ENCODE measurements around the gene RSPH9.

Gene RSPH9

DNA sequence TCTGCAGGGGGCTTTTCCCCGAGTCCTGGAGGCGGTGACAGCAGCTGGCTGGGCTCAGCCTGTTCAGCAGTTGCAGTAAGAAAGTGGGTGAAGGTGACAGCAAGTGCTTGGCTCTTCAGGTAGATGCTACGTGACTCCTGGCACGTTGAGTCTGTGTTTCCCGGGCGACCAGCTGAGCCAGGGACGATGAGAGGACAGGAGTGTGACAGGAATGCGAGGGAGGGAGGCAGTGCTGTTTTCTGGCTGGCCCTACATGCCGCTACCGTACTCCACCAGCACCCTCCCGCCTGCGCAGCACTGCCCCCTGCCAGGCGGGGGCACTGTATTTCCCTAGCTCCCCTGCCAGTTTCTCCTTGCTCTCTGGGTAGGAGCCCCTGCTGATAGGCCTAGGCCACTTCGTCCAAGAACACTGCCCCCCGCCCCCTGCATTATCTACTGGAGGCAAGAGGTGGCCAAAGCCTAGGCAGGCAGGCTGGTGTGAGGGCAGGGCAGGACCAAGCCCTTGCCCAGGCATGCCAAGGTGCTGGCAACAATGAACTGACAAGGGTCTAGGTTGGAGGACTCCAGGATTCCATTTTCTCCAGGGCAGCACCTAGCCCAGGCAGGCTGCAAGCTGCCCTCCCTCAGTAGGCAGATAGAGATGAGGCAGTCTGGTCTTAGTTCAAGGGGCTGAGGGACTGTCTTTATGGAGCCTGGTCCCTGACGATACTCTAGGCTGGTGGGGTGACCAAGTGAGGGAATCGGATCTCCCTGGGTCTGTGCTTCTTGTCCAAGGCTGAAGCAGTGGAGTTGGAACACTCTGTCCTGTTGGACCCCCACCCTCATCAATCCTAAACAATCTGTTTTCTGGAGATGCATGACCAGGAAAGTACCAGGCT, 23.6 kb downstream of the RSPH9 start:
- peak; percentile 28 for DNase-seq (ENCODE audit: low spot score)

DNA sequence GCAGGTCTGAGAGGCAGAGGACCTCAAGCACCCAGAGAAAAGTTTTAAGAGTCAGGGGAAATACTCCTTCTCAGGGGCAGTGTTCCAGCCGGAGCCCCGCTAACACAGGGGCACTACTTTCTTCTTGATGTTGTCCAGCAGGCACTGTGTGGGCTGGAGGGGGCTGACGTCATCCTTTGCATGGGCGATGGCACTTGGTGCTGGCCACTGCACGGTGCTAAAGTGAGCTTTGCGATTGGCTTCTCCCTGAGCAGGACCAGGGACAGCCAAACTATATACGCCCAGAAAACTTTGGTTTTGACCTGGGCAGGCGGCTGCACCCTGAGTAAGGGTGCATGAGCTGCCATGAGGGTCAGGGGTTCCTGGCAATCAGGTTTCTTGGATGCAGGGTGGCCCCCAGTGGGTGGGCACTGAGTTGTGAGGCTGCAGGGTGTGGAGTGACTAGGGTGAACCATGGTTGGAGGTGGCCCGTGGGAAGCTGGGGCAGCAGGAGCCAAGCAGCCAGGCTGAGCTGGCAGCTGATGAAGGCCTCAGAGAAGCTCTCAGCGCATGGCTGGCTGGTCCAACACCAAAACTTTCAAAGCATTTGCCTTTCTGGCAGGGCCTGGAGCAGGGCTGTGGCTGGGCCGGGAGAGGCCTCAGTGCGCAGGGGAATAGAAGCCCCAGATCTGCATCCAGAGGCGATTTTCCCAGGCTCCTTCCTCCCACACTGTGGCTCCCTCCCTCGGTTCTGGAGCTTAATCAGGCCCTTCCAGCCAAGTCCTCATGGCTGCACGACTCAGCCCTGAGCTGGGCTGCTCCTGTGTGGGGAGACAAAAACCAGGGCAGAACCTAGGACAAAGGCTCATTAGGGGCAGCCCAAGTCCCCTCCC, 24.4 kb downstream of the RSPH9 start:
- DNase-seq (ENCODE audit: low spot score), result no peak

DNA sequence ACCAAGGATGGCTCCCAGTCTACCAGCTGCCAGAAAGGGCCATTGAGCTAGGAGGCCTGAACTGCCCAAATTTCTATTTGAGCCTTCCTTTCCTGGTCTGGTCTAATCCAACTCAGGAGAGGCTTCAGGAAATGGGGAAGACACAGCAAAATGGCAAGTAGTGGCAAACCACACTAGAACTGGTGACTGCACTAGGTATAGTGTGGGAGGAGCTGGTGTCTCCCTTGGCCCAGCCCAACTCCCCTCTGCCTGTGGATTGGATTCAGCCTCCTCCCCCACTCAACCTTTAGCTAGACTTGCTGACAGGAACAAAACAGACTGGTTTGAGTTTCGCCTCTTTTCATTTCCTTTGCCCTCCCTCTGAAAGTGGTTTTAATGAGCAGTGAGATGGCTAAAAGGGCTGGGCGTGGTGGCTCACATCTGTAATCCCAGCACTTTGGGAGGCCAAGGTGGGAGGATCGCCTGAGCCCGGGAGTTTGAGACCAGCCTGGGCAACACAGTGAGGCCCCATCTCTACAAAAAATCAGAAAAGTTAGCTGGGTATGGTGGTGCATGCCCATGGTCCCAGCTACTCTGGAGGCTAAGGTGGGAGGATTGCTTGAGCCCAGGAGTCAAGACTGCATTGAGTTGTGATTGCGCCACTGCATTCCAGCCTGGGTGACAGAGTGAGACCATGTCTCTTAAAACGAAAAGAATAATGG, 25.2 kb downstream of the RSPH9 start:
- no peak for DNase-seq (ENCODE audit: low spot score)

DNA sequence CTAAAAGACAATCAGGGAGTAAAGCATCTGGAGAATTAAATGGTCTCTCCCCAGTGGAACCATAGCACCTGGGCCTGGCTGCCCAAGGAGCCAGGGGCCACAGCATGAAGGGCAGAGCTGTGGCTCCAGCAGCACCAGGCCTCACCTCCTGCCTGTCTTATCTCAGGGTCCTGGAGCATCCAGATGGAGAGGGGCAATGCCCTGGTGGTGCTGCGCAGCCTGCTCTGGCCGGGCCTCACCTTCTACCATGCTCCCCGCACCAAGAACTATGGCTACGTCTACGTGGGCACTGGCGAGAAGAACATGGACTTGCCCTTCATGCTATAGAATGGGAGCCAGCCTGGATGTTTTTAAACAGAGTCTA, 25.8 kb downstream of the RSPH9 start:
- DNase-seq (ENCODE audit: low spot score), result no peak

DNA sequence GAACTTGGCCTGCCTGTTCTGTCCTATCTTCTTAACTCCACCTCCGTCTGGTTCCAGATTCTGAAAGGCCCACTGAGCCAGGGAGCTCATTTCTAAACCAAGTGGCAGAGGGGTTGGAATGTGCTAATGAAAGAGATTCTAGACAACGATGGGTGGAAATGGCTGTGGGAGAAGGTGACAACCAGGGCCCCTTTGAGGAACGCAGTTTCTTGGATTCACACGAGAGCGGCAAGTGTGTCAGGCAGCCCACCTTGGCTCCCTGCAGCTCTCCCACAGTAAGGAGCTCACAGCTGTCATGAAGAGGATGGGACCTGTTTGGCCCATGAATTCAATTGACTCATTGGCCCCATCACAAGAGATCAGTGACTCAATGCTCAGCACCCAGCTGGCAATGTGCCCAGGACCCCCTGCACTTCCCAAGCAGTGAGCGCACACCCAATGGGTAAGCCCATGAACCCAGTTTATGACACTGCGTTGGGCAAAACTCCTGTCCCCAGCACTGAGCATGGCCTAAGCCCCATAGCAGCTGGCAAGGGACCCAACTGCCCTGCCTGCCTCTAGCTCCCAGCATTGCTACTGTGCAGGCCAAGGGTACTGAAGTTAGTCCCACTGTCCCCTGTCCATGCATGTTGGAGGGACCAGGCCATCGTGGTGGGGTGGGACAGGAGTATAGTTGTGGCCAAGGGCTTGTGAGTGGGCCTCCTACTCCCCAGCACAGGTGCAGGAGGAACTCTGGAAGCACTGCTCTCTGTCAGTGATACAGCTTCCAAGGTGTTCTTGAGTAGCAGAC, 26.4 kb downstream of the RSPH9 start:
- DNase-seq (ENCODE audit: low spot score), result no peak

DNA sequence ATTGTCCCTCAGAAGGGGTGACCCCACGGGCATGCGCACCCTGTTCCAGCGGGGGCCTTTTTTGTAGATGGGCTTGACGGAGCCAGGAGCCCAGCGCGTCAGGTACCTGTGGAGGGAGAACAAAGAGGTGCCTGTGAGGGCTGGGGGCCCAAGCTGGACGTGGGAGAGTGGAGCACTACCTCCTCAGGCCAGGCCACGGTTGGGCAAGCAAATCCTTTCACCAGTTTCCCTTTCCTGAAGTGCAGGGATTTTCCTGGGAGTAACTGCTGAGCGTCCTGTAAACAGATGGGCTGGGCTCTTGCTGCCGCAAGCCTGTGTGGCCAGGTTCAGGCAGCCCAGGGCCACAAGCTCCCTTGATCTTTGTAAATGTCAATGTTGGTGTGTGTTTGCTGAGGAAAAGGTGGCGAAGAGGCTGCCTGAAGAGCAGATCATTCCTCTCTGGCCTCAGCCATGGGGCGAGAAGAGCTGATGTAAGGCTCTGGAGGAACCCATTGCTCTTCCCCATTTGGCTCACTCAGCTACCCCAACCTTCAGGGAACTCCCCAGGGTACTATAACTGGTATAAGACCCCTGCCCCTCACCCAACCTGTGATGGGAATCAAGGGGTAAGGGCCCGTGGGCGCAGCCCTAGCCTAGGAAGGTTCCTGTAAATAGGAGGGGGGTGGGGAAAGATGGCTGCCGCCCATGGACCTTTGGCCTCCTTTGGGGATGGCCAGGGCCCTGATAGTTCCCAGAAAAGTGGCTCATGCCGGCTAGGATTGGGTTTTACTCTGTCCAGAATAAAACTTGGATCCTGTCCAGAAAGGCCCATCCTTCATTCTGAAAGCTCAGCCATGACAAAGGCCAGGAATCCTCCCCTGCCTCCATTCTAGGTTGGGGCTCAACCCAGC, 27.2 kb downstream of the RSPH9 start:
- no peak for DNase-seq (ENCODE audit: low spot score)

DNA sequence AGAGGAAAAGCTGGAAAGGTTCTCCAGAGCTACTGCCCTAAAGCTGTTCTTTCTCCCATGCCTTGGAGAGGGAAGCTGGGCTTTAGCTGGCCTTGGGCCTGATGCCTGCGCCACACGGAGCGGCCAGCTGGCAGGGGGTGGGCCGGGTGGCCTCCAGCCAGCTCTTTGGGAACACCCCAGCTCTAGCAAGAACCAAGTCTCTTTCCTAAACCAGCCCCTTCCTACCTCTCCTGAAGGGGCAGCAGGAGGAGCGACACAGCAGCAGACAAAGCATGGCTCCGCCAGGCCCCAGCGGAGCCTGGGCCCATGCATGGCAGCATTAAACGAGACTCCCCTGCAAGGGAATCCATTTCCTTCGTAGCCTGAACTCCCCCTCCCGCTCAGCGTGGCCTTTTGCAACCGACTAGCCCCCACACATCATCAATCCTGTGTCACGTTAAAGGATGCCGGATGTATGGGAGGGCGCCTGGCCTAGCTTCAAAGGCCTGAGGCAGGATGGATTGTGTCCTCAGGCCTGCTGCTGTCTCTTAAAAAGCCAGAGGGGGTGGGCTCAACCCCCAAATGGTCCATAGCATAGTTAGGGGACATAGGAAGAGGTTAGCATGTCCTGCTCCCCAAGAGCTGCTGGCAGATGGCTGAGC, 28.7 kb downstream of the RSPH9 start:
- no peak for DNase-seq (ENCODE audit: low spot score)

DNA sequence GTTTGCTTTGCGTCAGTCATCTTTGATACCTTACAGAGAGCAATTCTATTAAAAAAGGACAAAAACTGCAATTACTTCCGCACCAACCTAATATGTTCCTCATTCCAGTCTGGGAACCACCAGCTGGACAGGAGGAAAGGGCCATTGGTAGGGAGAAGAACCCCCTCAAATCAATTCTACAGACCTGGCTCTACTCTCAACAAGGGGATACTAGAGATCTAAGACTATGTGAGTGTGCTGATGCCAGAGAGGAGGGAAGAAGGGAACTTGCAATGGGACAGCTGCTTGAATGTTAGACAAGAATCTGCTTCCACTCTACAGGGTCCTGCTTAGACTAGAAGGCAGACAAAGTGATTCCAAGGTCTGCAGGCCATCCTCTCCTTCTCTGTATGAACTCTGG, 29.5 kb downstream of the RSPH9 start:
- no peak for DNase-seq (ENCODE audit: low spot score)

DNA sequence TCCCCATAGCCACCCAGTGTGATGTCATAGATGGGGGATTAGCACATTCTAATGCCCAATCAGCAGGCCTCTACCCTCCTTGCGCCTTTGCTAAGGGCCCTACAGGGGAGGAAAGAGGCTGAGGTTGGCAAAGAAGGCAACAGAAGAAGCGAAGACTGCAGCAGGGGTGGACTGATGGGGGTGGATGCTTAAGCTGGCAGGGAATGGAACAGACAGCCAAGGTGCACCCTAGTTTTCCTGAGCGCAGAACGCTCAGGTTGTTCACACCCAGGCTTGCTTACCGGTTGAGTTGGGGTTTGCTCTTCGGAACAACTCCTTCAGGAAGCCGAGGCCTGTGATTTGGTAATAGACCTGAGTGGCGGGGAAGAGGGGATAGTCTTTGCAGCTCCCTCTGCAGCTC, 30.1 kb downstream of the RSPH9 start:
- no peak for DNase-seq (ENCODE audit: low spot score)

DNA sequence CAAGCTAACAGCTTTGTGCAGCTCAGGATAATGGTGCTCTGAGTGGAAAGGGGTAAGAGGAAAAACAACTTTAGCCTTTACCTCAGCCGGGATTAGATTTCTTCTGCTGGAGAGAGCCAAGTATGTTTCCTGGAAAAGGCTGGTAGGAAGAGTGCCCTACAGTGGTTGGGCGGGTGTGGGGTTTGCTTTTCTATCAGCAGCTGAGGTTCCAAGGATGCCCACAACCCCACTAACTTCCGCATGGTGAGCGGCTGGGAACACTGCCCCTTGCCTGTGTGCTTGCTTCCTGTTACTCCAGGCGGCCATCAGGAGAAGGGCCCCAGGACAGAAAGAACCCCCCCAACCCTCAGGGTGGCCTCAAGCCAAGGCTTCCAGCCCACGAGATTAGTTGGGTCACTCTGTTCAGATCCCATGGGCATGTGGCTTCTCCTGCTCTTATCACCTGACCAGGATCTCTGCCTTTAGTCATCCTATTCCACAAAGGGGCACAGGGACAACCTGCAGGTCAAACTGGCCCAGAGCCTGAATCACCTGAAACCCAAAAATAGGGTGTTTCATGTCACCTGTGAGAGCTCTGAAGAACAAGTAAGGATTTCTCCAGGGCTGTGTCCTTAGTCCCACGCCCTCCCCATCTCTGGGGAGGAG, 32.2 kb downstream of the RSPH9 start:
- DNase-seq (ENCODE audit: low spot score), result no peak

DNA sequence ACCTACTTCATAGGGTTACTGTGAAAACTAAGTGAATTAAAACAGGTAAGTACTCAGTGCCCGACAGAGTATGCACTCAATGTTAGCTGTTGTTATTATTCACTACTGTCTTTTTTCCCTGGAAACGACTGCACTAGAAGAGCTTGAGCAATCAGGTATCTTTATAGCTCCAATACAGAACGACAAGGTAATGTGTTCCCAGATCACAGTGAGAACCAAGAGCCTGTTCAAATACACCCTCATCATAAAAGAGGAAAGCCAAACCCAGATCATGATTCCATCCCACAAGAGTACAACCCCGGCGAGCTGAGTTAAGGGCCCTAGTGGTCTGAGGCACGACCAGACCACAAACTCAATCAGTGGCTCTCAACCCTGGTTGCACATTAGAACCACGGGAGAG, 32.9 kb downstream of the RSPH9 start:
- DNase-seq (ENCODE audit: low spot score), result no peak

DNA sequence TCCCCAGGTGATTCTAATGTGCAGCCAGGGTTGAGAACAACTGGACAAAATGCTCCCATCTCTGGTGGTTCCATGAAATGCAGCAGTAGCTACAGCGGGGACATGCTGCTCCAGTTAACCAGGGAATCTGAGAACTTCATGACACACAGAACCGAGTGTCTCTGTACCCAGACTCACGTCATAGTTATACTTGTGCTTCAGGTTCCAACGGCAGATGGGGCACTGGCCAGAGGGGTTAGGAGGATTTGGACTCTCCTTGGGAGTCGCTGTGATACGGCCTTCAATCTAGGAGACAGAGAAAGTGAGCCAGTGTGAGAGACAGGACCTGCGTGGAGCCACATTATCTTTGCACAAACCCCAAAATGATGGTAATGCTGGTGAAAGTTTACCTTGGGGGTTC, 33.5 kb downstream of the RSPH9 start:
- no peak for DNase-seq (ENCODE audit: low spot score)

DNA sequence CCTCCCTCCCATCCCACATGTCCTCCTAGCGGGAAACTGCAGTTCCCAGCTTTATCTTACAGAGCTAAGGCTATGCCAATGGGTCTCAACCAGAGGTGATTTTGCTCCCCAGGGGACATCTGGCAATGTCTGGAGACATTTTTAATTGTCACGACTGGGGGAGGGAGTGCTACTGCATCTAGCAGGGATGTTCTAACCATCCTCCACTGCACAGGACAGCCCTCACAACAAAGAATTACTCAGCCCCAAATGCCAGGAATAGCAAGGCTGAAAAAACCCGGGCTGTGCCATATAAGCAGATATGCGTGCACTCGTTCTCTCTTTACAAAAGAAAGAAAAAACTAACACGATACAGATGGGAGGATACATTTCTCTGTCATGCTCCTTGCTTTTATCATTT, 34.2 kb downstream of the RSPH9 start:
- DNase-seq (ENCODE audit: low spot score), result no peak

DNA sequence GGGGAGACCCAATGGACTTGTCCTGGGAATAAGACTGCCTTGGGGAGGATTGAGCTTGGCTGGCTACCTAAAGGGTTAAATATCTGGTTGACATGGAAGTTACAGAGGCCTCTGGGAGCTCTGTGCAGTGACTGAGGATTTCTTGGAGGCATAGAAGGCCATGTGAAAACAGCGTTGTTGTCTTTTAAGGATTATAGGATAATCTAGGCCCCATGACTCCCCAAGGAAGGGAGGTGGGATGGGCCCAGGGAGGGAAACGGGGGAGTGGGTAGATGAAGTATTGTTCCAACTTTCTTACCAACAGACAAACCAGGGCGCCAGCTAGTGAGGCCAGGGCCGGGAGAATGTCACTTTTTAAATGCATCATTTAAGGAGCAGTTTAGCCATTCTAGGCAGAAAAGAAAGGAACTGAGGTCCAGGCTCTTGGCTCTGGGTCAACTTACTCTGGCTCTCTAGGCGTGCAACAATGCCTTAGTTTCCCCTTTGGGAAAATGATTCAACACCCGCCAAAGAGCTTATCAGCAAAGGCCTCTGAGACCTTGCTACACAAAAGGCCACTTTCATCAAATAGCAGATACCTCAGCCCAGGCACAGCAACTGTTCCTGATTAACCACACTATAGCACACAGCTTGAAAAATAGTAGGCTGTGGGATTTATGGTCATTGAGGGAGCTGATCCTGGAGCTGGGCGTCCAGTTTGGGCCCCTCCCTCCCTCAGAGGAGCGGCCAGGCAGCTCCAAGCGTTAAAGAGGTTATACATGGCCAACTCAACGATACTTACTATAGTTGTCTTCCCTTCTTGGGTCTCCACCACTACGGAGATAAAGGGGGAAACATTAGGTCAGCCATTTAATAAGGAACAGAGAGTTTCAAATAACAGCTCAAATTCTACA, 35.7 kb downstream of the RSPH9 start:
- DNase-seq (ENCODE audit: low spot score), result no peak

DNA sequence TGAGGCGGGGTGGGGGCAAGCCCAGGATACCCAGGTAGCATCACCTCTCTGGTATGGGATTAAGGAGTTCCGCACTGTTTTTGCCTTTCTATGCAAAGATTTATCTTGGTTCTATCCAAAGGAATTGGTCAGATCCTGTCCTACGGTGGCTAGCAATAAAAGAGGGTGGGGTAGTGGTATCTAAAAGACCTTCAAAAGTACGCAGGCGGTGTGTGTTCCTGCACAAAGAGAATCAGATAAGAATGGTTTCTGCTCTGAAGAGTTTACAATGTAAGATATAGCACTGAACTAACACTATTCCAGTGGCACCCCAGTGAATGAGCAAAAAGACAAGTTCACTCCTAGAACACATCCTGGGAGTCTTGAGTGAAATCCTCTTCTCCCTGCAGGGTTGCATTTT, 36.5 kb downstream of the RSPH9 start:
- no peak for DNase-seq (ENCODE audit: low spot score)

DNA sequence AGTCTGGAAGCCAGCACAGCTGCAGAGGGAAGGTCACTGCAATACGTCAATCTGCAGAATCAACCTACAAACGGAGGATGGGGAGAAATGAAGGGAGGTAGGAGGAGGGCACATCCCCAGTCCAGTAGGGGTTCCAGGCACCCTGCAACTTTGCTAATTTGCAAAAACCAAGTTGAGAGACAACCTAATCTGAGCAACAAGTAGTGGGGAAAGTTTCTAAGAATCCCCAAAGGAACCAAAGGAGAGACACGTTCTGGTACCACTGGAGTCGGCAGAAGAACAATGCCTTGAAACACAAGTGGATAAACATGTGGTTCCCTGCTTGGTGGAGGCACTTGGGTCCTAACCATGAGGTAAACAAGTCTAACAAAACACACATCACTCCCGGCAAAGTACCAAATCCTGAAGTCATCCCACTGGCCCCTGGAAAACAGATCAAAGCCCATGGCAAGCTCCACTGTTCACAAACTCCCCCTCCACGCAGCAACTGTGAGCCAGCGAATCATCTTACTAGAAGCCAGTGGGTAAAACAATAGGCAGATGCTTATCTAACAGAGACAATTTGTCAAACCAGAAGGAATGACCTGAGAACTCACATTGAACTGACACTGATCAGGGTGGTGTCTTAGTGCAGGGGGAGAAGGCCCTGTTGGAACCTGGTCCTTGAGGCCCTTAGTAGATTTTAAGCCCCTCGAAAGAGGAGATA, 38.0 kb downstream of the RSPH9 start:
- no peak for DNase-seq (ENCODE audit: low spot score)

DNA sequence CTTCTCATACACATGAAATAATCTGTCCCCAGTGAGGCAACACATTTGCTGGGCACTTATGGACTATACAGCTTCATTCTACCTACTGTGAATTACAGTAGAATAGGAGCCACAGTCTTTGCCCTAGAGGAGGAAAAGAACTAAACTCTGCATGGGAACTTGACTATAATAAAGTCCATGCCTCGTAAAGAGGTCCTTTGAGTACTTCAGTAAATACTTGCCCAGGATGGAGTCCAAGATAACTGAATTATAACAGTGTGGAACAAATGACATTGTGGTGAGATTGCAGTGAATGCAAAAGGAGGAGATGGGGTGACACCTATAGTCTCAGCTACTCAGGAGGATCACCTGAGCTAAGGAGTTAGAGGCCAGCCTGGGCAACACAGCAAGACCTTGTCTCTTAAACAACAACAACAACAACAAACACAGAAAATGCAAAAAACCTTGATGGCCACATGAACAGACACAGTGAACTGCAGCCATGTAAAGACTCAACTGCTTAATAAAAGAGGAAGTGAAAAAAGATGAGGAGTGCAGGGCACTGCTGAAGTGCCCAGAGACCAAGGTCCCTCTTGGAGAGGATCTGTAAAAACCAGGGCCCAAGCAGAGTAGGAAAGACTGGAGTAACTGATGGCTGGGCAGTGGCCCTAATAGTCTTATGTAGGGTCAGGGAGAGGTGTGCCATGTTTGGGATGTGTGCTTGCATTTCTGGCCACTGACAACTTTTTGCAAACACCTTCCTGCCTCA, 39.0 kb downstream of the RSPH9 start:
- no peak for DNase-seq (ENCODE audit: low spot score)

DNA sequence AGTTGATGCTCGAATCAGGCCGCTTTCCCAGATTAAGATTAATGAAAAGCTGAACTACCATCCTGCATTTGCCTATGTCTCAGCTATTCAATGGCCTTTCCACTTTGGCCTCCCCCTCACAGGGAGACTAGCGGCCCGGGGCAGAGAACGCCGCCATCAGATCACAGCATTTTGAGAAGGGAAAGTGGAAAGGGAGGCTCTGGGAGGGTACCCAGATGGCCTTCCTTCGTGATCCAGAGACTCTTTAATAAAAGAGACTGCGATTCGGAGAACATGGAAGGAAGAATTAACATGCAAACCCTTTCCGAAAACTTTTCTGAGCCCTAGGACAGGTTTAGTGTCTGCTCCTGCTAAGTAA, 42.2 kb downstream of the RSPH9 start:
- no peak for DNase-seq (ENCODE audit: low spot score)

Data from CD4-positive, alpha-beta T cell treated with Interleukin-2 at 100 ng/mL for 4 hours (primary cell).